HG03354 (cell line): ENCODE results near the gene VMO1.

Experiments used
- ATAC-seq: cut with Tn5 transposase; IDR thresholded peaks from one replicate; pipeline ENCODE4 v1.9.1; 2021; ENCODE audit warnings: mild to moderate bottlenecking; ENCODE audit not compliant: unreplicated experiment, poor library complexity, severe bottlenecking

The VMO1 gene

DNA sequence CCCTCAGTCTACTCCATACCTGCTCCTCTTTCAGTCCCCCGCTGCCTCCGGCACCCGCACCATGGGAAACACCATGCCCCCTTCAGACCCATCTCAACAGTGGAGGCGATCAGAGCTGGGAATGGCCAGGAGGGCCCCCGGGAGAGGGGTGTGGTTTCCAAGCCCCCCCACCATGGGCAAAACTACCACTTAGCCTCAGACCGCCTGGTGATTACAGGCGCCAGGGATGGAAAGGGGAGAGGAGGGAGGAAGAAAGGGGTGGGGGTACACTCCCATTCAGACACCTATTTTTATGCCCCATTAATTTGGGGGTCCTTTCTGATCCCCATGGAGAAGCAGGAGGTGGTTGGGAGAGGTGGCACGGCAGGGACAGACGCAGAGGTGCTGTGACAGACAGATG lies 16.1 kb upstream of the VMO1 start, which contains the start of gene C17orf114:
Gene C17orf114 (minus strand): TSS at position 101 of the 400 bp plus-strand sequence.
- ATAC-seq, result no peak

- no peak for ATAC-seq
Measured at GRCh38 chr17:4800462-4801196, 14.5 kb upstream of the VMO1 start.

DNA sequence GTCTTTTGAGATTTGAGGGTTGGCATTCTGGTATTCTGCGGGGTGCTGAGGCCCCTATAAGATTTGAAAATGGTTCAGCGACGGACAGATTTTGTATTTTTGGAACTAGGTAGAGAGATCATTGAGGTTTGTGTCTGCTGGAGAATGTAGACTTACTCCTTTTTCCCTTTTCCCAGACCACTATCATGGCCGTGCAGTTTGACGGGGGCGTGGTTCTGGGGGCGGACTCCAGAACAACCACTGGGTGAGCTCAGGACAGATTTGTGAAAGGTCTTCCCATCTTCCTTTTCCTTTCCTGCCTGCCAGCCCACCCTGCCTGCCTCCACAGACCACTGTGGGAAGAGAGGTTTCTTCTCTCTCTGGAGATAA lies 10.4 kb upstream of the VMO1 start:
- ATAC-seq, result no peak

- ATAC-seq, result no peak
Measured at GRCh38 chr17:4795168-4795567, 9.0 kb upstream of the VMO1 start.

- ATAC-seq, result no peak
Measured at GRCh38 chr17:4790705-4791088, 4.5 kb upstream of the VMO1 start.

DNA sequence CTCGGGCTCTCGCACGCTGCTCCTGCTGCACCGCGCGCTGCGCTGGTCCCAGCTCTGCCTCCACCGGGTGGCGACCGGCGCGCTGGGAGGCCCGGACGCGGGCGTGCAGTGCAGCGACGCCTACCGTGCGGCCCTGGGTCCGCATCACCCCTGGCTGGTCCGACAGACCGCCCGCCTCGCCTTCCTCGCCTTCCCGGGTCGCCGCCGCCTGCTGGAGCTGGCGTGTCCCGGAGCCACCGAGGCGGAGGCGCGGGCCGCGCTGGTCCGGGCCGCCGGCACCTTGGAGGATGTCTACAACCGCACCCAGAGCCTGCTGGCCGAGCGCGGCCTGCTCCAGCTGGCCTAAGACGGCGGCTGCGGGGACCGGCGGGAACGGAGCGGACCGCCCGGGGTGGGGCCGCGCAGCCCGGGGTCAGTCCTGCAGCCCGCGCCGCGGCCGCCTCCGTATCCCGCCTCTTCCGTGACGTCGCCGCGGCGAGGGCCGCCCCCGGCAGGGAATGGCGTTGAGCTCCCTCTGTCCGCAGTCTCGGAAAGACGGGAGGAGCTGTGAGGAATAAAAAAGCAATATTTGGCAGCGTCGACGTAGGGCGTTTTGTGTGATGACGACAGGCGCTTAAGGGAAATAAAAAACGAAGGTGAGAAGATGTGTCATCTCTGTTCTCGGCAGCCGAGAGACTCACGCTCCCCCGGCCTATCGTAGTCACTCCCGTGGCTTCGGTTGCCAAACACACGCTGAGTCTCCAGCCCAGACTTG lies 4.0 kb upstream of the VMO1 start:
- peak; percentile 82 for ATAC-seq

- no peak for ATAC-seq
Measured at GRCh38 chr17:4789701-4789950, 3.5 kb upstream of the VMO1 start.

DNA sequence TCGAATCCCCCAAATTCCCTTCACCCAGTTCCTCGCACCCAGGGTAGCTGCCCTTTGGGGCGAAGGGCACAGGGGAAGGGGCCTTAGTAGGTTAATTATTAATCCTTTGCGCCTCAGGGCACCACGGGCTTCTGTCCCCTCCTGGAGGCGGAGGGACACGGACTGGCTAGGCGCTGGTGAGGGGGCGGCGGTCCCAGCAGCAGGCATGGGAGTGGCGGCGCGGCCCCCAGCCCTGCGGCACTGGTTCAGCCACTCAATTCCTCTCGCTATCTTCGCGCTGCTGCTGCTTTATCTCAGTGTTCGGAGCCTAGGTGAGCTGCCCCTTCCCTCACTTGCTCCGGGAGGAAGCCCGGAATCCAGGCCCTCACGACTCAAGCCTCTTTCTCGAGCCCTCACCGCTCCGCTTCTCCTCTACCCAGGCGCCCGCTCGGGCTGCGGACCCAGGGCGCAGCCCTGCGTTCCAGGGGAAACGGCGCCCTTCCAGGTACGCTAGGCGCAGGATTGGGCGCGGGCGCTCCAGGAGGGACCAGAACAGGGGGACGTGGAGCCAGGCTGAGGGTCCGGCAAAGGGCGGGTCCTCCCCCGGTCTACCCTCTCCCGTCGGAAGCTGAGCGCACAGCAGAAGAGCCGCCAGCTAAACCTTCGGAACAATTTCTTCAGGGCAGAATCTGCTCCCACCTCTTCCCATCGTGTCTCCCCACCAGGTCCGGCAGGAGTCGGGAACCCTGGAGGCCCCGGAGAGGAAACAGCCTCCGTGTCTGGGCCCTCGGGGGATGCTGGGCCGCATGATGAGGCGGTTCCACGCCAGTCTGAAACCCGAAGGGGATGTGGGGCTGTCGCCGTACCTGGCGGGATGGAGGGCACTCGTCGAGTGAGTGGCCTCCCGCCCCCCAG lies 2.9 kb upstream of the VMO1 start, which contains the start of gene GLTPD2:
Gene GLTPD2 (plus strand): TSS at position 158 of the 894 bp plus-strand sequence. CDS start 48 bp downstream, at position 206.
- ATAC-seq, result no peak

DNA sequence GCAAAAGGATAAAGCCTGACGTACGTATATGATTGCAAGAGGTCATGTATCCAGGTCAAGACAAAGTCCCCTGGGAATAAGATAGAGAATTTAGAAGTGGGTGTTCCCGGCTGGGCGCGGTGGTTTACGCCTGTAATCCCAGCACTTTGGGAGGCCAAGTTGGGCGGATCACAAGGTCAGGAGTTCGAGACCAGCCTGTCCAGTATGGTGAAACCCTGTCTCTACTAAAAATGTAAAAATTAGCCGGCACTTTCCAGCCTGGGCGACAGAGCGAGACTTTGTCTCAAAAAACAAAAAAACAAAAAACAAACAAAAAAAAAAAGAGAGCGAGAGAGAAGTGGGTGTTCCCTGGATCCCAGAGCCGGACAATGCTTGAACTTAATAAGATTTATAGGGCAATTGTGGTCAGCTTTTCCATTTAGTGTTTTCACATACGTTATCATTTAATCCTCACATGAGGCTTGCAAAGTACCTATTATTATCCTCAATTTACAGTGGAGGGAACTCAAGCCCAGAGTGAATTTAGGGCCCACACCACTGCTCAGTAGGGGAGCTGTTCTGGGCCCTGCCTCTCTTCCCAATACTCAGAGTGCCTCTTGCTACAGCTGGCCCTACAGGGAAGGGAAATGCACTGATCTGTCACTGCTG lies 2.1 kb upstream of the VMO1 start:
- ATAC-seq, result no peak

GRCh38 chr17:4786516-4786915 lies 352 bp upstream of the VMO1 start:
- ATAC-seq, result no peak

DNA sequence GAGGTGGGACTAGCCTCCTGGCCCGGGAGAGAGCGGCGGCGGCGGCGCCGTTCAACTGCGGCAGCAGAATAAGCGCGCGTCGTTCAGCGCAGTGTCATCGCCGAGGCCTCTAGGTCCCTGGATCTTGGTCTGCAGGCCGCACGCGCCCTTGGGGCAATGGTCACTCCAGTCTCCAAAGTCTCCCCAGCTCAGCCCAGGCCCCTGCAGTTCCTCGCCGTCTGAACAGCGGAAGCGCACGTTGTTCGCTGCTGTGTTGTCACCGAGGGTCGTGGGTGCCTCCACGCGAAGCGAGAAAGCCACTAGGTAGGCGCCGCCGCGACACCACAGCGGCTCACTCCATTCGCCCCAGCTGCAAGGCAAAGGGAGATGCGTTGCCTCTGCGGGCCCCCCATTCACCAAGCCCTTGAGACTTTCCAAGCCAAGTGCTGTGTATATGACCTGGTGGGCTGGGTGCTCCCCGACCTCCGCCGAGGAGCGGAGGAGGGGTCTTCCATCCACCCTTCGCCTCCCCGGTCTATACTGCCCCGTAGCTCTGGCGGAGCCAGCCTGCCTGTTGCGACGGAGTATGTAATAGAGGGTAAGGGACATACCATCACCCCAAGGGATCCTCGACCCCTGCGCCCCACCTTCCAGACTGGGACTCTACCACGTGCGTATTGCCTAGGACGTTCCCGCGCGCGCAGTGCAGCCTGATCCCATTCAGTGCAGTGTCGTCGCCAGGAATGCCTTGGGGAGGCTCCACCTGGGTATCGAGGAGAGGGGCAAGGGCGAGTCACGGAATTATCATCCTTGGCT lies 656 bp downstream of the VMO1 start:
- no peak for ATAC-seq

DNA sequence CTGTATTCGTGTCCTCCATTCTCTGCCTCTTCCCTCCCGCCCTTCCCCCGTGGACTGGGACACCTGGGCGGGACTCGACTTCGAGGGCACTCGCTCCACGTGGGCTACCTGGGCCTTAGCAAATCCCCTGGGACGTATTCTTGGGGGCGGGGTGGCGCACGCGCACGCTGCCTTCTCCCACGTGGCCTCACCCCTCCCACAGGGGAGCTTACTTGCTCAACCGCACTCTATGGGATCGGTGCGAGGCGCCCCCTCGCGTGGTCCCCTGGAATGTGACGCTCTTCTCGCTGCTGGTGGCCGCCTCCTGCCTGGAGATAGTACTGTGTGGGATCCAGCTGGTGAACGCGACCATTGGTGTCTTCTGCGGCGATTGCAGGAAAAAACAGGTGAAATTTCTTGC lies 3.5 kb downstream of the VMO1 start:
- no peak for ATAC-seq

DNA sequence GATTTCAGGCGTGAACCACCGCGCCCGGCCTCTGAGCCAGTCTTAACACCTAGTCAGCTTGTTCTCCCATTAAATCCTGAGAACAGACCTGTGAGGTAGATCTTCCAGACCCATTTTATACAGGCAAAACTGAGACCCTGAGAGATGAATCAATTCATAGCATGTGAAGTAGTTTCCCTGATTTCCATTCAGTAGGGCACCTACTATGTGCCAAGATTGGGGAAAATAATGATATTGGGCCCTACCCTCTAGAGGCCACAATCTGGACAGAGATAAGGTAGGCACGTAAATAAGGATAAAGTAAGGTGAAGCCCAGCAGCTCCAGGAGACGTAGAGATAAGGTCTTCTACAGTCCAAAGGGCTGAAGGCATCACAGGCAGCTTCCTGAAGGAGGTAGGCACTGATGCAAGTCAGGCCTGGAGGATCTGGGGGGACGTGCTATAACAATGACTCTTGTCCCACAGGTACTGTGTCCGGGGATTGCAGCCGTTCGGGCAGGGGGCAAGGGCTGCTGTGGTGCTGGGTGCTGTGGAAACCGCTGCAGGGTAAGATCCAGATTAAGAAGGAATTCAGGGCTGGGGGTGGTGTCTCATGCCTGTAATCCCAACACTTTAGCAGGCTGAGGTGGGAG lies 5.7 kb downstream of the VMO1 start:
- no peak for ATAC-seq

- no peak for ATAC-seq
Measured at GRCh38 chr17:4777969-4778760, 8.0 kb downstream of the VMO1 start.

- no peak for ATAC-seq
Measured at GRCh38 chr17:4772235-4772613, 13.9 kb downstream of the VMO1 start.

- ATAC-seq, result no peak
Measured at GRCh38 chr17:4771519-4772234, 14.5 kb downstream of the VMO1 start, which contains the start of gene TM4SF5. Gene TM4SF5 (plus strand): TSS chr17:4771886. CDS start chr17:4771923, 37 bp downstream.

- ATAC-seq, result no peak
Measured at GRCh38 chr17:4769628-4770027, 16.5 kb downstream of the VMO1 start.
